Brain microvascular endothelial cell (primary cell): ENCODE results near the gene NID2.
A peak's percentile ranks its signal among the peaks of the same experiment; 100 is the strongest.

Source experiments
- DNase-seq: peaks from one replicate; pipeline ENCODE4 v3.0.0-alpha.2; 2020
- H3K27ac ChIP-seq: fragments of 250-450 bp; sonication (Bioruptor Pico); 2 replicates; pipeline ENCODE4 v1.5.1; 2020; ENCODE audit warnings: mild to moderate bottlenecking, moderate library complexity
- H3K27me3 ChIP-seq: fragments of 250-450 bp; sonication (Bioruptor Pico); replicated peaks from 2 replicates; pipeline ENCODE4 v1.5.1; 2020; ENCODE audit warnings: mild to moderate bottlenecking
- H3K36me3 ChIP-seq: fragments of 250-450 bp; sonication (Bioruptor Pico); replicated peaks from 2 replicates; pipeline ENCODE4 v1.5.1; 2020; ENCODE audit warnings: mild to moderate bottlenecking
- H3K4me3 ChIP-seq: 2 replicates; pipeline ENCODE4 v1.5.1; 2011; ENCODE audit warnings: low read depth, mild to moderate bottlenecking, control low read depth, low read length, moderate library complexity
- in situ Hi-C: cut with HindIII; loops from 2 replicates; pipeline ENCODE4 v1.10.0; 2017; ENCODE audit warnings: low sequenced_read_pairs, low pct_ligation_motif_present
- TF ChIP-seq, protein P1 (sequence below): IDR thresholded peaks from 2 replicates; pipeline ENCODE4 v1.5.1; 2011; ENCODE audit warnings: low read depth, mild to moderate bottlenecking, moderate library complexity, low read length, control low read depth, inconsistent platforms; ENCODE audit errors: missing control alignments

The NID2 gene

DNA sequence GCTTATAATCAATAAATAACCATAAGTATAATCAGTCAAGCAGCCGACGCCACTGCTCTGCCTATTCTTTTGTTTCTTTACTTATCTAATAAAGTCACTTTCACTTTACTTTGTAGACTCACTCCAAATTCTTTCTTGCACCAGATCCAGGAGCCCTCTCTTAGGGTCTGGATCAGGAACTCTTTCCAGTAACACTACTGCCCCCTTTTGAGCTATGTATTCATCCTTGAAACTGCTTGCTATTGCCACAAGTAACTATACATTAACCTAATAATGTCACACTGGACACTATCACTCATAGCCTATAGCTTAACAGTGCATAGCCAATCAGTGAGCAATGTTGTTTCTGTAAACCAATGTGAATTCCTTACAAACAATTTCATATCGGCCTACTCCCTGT, 2.8 kb upstream of the NID2 start:
- in situ Hi-C loops = no loop called here
- no peaks in the 10 kb centered on the region for H3K27me3 ChIP-seq
- peak; percentile 48 for DNase-seq
- H3K36me3 ChIP-seq = no peaks in the 10 kb centered on the region
- H3K4me3 ChIP-seq = no peak overlapping the region
- TF ChIP-seq, protein P1, sequence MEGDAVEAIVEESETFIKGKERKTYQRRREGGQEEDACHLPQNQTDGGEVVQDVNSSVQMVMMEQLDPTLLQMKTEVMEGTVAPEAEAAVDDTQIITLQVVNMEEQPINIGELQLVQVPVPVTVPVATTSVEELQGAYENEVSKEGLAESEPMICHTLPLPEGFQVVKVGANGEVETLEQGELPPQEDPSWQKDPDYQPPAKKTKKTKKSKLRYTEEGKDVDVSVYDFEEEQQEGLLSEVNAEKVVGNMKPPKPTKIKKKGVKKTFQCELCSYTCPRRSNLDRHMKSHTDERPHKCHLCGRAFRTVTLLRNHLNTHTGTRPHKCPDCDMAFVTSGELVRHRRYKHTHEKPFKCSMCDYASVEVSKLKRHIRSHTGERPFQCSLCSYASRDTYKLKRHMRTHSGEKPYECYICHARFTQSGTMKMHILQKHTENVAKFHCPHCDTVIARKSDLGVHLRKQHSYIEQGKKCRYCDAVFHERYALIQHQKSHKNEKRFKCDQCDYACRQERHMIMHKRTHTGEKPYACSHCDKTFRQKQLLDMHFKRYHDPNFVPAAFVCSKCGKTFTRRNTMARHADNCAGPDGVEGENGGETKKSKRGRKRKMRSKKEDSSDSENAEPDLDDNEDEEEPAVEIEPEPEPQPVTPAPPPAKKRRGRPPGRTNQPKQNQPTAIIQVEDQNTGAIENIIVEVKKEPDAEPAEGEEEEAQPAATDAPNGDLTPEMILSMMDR = peak; percentile 56
- no peak overlapping the region for H3K27ac ChIP-seq

DNA sequence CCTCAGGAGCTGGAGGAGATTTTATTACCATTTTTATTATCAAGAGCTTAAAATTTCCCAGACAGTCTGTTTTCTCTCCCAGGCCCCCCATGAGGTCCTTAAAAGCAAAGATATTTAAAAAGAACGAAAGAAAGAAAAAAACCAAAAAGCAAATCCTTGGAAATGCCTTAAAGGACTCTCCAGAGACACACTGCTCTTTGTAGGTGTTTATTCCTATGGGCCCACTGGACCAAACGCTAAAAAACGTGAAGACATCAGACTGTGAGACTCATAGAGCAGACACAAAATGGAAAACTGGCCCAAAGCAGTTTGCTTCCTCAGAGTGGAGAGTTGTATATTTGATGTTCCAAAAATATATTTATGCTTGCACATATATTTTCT, 1.2 kb upstream of the NID2 start:
- H3K4me3 ChIP-seq = peak overlapping the region; percentile 91
- DNase-seq = no peak
- no peaks in the 10 kb centered on the region for H3K27me3 ChIP-seq
- in situ Hi-C loops = no loop called here
- peak overlapping the region; percentile 90 for H3K27ac ChIP-seq
- TF ChIP-seq, protein P1 = no peak
- H3K36me3 ChIP-seq = peaks cover 6% of the 10 kb centered on the region

- in situ Hi-C loops = no loop called here
- TF ChIP-seq, protein P1 = peak; percentile 34
- DNase-seq = no peak
- peaks cover 6% of the 10 kb centered on the region for H3K36me3 ChIP-seq
- H3K27me3 ChIP-seq = no peaks in the 10 kb centered on the region
- peak overlapping the region; percentile 90 for H3K27ac ChIP-seq
- H3K4me3 ChIP-seq = peak overlapping the region; percentile 91
These were observed 620 bp upstream of the NID2 start for GRCh38 chr14:52069307-52070050.

DNA sequence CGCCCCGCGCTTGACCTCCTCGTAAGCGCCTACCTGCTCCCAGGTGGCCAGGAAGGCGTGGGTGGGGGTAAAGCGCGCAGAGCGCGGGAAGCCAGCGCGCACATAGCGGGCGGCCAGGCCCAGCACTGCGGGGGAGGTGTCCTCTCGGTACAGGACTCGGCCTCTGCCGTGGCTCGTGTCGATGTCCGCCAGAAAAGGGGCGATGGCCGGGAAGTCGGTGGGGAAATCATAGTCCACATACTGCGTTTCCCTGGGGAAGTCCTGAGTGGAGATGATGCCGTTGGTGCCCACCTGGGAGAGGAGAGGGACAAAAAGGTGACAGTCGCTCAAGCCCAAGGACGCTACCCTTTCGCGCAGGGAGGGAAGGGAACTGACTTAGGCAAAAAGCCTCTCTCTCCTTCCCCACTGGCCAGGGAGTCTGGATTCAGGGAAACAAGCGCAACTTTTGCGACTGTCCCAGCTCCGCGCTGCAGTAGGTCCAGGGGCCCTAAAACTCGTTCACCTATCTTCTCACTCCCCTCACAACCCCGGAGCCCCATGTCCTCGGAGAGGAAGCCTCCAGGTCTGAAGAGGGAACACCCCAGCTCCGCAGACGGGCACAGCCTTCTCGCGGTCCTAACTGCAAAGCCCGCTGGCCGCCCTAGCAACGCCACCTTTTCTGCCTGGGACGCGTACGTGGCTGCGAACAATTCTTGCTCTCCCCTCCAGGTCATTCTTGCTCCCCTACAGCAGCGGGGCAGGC, 815 bp downstream of the NID2 start:
- no peak for DNase-seq
- Histone ChIP-seq H3K27me3 (no peaks in the 10 kb centered on the region), H3K36me3 (peaks cover 7% of the 10 kb centered on the region), H3K27ac (peak overlapping the region; percentile 90), H3K4me3 (peak overlapping the region; percentile 91)
- in situ Hi-C loops = no loop called here
- TF ChIP-seq, protein P1 = peak; percentile 4

DNA sequence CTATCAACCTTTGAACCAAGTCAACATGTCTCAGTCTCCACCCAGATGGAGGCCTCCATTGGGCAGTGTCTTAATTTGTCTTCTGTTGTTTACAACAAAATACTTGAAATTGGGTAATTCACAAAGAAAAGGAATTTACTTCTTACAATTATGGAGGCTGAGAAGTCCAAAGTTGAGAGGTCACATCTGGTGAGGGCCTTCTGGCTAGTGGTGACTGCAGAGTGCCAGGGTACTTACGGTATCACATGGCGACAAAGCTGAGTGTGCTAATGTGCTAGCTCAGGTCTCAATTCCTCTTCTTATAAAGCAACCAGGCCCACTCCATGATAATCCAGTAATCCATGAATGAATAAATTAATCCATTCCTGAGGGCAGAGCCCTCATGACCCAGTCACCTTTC, 4.7 kb downstream of the NID2 start:
- DNase-seq = no peak
- Histone ChIP-seq H3K27me3 (no peaks in the 10 kb centered on the region), H3K27ac (no peak overlapping the region), H3K4me3 (no peak overlapping the region), H3K36me3 (peaks cover 17% of the 10 kb centered on the region)
- TF ChIP-seq, protein P1 = no peak
- in situ Hi-C loops = no loop called here
